GM04503 (cell line): ENCODE results near the gene UQCRFS1.
"Not testable (repeated sequence)": the region's sequence is repeated elsewhere in the genome, so short reads cannot be mapped to it uniquely, and the experiment has no call there.

Experiments used
- DNase-seq: peaks from one replicate; pipeline ENCODE4 v3.0.0-alpha.2; 2012; ENCODE audit warnings: low read depth

Gene UQCRFS1

DNA sequence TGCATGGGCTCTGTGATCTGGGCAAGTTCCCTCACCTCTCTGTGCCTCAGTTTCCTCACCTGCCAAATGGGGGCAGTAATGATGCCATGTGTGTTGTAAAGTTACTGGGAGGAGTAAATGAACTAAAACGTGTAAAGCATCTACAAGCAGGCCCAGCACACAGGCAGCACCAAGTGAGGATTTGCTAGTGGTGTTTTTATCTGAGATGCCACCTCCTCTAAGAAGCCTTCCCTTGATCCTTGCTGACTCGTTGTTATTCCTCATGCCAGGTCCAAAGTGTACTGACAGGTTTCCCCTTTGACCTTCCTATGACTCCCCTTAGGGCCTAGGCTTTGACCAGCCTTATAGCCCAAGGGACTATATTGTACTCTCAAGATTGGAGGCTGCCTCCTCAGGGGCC, 1.5 kb upstream of the UQCRFS1 start:
- no peak for DNase-seq

DNA sequence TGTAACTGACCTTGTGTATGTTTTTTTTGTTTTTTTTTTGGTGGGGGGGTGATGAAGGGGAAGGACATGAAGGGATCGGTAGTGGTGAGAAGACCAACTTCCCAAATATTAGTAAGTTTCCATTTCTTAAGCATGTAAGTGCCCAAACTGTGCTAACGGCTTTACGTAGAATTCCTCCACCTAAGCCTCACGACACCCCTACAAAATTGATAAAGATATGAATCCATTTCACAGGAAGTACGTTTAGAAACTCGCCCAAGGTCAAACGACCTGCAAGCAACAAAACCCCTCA, 649 bp downstream of the UQCRFS1 start:
- DNase-seq = peak; percentile 1

DNA sequence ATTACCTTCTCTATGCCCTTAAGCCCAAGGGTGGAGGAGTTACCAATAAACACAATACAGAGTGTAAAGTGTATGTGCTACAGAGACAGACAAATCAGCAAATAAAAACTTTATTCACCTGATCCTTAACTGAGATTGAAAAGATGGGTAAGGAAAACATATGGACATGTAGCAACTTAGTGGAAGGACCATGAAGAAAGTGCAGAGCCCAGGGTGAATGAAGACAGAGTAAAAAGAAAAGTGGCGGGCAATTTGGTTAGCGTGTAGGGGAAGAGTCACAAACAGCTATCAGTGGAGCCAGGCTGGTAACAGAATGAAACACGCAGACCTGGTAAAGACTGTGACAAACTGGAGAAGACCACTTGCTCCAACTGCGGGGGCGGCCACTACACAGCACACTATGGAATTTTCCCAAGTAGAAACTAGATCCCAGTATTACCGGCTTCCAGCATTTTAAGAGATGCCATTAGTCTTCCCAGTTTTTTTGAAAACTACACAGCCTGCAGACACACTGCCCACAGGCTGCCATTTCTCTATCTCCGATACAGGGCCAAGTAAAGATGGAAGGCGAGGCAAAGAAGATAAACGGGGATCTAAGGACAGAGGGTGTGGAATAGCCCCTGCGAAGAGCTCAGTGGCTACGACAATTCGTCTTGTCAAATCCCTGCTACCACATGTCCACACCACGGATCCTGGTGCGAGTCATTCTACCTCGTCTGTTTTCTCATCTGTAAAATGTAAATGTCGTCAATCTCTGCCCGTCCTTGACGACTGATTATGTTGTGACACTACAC, 1.2 kb downstream of the UQCRFS1 start:
- DNase-seq = no peak

DNA sequence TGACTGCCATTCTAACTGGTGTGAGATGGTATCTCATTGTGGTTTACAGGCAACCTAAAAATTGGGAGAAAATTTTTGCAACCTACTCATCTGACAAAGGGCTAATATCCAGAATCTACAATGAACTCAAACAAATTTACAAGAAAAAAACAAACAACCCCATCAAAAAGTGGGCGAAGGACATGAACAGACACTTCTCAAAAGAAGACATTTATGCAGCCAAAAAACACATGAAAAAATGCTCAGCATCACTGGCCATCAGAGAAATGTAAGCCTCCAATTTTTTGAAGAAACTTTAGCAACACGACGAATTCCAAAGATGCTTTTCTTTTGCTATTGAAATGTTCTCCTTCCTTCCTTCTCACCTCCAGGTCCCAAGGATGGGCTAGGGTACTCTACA, 1.9 kb downstream of the UQCRFS1 start:
- DNase-seq = not testable (repeated sequence)

DNA sequence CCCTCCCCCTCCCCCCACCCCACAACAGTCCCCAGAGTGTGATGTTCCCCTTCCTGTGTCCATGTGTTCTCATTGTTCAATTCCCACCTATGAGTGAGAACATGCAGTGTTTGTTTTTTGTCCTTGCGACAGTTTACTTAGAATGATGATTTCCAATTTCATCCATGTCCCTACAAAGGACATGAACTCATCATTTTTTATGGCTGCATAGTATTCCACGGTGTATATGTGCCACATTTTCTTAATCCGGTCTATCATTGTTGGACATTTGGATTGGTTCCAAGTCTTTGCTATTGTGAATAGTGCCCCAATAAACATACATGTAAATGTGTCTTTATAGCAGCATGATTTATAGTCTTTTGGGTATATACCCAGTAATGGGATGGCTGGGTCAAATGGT, 2.4 kb downstream of the UQCRFS1 start:
- not testable (repeated sequence) for DNase-seq

DNA sequence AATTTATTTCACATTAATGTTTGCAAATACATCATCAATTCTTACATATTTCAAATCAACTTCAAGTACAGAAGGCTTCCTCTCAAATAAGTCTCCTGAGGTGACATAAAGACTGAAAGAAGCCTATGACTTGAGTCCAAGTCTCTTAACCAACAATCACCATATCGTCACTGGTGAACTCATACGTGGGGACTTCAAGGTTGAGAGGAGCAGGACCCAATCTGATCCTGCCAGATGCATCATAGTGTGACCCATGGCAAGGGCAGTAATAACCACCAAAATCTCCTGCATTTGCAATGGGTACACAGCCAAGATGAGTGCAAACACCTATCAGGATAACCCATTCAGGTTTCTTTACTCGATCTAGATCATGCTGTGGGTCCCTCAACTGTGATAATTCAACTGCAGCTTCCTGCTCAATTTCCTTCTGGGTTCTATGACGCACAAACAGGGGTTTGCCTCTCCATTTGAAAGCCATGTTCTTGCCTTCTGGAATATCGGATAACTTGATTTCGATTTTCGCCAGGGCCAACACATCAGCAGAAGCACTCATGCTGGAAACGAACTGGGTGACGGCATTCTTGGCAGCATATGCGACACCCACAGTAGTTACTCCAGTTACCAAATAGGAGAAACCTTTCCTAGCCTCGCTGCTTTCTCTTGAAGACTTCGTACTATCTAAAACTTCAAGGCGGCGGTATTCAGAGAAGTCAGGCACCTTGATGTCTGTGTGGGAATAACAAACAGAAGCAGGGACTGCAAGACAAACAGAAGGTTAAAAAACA, 5.4 kb downstream of the UQCRFS1 start:
- not testable (repeated sequence) for DNase-seq

DNA sequence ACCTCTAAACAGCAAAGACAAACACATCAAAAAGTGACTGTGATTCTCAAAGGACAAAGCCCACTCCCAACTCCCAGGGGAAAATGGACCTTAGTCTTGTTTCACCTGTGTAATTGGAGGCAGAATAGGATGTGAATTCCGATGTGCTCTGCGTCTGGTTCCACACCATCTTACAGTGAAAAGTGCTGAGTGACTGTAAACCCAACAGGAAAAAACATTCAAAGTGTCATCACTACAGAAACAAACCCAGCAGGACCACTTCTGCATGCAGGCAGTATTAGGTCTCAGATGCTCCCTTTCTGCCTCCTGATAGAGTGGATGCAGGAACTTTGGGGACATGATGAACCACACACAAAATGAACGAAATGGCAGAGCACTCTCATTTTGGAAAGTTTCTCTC, 6.5 kb downstream of the UQCRFS1 start:
- no peak for DNase-seq

DNA sequence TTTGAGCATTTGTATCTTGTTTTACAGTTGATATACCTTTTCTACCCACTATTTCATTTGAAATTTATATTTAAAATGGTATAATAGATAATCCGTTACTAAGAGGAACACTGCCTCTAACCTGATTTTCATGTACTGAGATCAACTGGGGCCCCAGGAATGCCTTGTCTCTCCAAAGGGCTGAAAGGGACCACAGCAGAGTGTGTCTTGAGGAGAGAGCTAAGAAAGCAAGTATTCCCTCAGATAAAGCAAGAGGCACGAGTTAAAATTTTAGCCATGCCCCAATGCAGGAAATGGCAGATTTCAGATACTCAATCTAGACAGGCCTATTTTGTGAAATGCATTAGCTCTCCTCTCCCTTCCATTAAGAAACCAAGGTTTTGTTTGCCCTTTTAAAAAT, 10.7 kb downstream of the UQCRFS1 start:
- no peak for DNase-seq

DNA sequence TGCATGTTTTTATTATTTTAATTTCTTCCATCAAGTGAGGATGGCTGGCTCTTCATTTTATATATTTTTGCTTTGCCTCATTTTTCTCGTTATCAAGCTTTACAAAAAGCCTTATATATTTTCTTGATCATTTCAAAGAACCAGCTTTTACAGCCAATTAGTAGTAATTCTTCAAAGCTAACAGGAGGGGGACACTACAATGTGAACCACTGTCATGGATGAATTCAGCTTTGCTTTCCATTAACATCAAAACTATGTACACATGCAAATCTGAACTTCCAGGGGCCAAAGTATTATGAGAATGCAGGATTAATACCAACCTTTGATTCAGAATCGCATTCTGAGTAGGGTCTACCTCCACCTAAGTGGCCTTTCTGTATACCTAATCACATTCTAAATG, 11.1 kb downstream of the UQCRFS1 start:
- no peak for DNase-seq

DNA sequence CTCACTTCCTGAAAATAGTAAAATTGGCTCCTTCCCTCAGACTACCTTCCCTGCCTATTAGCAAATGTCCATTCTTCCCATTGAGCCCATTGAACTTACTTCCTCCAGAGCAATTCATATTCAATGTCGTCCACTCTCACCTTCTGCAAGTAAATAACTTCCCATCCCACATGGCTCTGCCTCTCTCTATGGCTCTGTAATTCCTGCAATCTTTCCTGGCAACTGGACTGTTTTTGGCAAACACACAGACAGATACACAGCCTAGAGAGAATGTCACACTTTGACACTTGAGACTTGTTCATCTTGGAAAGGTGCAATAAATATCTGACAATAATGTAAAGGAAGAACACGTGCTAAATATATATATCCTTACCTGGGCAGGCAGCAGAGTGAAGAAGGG, 18.3 kb downstream of the UQCRFS1 start:
- no peak for DNase-seq

DNA sequence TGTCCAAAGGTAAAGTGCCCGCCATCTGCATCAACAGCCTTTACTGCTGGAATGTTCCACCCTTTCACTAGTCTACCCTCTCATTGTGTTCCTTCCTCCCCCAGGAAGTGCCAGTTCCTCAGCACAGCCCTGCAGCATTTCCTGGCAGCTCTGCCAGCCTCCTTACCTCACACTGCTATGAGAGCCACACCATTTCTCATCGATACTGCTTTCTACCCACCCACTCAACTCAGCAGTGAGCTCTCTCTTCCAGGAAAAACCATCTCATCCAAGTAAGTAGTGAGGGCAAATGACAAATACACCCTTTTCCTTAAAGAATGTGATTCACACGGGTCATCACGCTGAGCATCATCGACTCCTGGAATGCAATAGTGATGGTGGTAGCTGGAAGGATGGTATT, 19.8 kb downstream of the UQCRFS1 start:
- no peak for DNase-seq

DNA sequence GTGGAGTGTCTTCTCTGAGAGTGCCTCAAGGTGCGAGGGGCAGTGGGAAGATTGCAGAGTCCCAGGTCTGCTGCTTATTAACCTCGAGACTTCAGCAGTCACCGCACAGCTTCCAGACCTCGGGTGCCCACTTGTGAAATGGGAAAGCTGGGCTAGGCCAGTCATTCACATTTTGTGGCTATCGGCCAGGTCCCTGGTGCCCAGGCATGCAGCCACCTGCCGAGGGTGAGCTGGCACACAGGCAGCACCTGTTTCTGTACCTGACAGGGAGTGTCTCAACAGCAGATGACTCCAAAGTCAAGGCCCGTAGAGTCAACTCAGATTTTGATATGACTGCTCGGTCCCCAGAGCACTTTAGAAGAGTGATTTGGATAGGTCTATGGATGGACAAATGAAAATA, 21.9 kb downstream of the UQCRFS1 start:
- no peak for DNase-seq

DNA sequence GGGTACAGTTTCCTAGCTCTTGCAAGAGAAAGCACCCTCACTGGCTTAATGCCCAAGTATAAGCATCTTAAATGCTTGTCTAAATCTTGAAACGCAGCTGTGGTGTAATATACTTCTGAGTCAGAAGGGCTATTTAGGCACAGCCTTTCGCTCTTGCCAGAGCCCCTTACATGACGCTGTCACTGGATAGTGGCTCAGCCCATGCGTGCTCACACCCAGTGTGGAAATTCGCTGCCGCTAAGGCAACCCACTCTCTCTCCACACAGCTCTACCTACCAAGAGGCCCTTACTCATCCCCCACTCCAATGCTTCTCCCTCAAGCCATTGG, 24.0 kb downstream of the UQCRFS1 start:
- no peak for DNase-seq

DNA sequence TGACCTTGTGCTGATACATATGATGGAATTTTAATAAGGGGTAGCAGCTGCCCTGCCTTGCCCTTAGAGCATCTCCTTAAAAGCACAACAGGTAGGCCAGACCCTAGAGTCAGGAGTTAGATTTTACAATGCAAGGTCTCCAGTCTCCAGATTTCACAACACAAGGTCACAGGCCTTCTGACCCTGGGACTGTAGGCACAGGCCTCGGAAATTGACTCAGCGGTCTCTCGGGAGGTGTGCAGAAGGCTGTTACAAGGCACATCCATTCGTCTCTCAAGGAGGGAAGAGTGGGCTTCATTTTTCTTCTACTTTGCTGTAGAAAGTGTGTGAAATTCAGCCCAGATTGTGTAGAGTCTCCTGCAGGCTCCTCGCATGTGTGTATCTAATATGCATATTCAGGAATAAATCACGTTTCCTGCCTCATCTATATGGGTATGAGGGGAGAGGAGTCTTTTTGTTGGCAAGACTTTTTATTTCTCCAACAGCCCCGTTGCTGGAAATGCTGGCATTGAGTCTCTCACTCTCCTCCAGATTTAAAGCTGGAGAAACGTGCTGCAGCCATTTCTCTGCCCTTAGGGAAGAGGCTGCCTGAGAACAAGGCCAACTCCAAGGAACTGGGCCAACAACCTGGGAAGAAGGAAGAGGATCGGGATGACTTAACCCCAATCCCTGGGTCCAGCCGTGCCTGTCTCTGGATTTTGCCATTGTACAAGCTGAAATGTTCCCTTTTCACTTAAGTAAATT, 24.5 kb downstream of the UQCRFS1 start:
- DNase-seq = no peak

DNA sequence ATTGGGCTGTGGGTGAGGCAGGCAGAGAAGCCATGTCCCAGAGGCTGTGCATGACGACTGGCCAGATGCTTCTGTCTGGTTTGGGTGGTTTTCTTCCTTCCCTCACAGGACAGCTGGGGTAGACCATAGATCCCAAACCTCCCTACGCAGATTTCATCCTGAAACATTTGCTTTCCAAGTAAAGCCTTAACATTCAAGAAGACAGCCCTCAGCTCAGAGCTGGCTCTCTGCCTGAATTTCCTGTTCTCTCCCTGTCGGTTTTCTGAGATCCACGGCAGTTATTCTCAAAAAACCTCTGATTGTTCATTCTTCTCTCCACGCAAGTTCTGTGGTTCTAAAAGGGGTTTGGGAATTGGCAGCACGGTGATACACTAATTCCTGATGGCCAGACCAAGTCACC, 25.3 kb downstream of the UQCRFS1 start:
- no peak for DNase-seq

DNA sequence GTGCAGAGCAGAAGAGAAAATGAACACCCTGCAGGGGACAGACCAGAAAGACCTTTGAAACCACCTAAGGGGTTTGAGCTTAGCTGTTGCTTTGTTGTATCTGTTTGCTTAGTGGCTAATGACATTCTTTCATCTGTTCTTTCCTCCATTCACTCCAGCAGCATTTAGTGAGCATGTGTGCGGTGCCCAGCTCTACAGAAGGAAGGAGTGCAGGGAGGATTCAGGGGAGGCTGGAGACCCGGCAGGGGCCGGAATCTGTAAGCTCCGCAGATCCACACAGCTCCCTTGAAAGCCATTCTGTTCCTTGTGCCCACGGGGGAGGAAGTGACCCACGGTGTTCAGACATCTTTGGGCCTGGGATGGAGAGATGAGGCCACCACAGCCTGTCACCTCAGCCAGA, 27.5 kb downstream of the UQCRFS1 start:
- no peak for DNase-seq

DNA sequence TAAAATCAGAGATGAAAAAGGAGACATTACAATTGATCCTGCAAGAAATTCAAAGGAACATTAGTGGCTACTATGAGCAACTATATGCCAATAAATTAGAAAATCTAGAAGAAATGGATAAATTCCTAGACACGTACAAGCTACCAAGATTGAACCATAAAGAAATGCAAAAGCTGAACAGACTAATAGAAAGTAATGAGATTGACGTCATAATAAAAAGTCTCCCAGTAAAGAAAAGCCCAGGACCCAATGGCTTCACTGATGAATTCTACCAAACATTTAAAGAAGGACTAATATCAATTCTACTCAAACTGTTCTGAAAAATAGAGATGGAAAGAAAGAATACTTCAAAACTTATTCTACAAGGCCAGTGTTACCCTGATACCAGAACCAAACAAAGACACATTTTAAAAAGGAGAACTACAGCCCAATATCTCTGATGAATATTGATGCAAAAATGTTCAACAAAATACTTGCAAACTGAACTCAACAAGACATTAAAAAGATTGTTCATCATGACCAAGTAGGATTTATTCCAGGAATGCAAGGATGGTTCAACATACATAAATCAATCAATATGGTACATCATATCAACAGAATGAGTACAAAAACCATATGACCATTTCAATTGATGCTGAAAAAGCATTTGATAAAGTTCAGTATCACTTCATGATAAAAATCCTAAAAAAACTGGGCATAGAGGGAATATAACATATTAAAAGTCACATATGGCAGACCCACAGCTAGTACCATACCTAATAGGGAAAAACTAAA, 35.8 kb downstream of the UQCRFS1 start:
- no peak for DNase-seq

DNA sequence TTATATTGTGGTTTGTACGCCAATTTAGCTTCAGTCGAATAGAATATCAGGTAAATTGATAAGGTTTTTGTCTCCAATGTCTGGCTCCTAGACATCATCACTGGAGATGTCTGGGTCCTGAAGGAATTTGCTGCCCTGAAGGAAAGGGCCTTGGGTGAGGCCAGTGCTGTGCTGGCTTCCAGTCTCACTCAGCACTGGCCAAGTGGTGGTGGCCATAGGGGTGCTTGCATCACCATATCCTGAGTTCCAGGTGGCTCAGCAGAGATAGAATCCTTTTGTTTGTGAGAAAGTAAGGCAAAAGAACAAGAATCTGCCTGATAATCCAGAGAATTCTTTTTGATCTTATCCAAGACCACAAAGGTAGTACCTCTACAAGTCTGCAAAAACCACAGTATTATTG, 39.1 kb downstream of the UQCRFS1 start:
- no peak for DNase-seq

DNA sequence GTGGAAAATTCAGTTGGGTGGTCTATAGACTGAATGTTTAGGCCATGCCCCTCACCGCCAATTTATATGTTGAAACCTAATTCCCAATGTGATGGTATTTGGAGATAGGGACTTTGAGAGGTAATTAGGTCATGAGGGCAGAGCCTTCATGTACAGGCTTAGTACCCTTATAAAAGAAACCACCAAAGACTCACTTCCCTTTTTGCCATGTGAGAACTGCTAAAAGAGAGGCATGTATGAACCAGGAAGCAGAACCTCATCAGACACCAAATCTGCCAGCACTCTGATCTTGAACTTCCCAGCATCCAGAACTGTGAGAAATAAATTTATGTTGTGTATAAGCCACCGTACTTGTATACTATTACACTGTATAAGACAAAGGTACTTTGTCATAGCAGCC, 40.6 kb downstream of the UQCRFS1 start:
- no peak for DNase-seq

DNA sequence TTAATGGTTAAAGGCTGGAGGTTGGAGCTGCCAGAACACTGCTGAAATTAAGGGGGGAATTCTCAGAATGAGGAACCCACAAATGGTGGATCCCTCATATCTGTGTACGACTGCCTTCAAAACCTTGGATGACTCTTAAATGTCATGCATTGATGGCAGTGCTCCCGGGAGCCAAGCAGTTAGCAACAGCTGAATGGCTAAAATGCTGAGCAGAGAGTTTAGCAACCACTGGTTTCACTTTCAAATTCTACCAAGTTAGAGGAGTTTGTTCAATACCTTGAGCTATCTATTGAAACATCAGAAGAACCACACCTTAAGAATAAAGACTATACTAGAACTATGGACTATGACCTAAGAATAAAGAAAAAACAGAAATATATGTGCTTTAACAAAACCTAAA, 41.4 kb downstream of the UQCRFS1 start:
- DNase-seq = no peak

DNA sequence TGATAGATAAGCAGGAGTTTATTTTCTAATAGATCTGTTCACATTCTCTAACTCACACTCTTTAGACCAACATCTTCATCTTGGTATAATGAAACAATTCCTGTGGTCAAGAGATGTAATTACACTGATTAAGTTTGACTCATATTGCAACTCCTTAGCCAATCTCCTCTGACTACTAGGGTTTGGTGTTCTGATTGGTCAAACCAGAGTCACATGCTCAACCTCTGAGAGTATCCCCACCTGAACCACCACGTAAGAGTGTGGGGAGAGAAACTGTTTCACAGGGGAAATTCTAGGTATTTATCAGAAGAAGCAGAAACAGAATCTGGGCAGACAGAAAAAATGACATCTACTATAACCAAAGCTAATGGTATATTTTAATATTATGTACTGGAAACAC, 42.4 kb downstream of the UQCRFS1 start:
- DNase-seq = no peak

DNA sequence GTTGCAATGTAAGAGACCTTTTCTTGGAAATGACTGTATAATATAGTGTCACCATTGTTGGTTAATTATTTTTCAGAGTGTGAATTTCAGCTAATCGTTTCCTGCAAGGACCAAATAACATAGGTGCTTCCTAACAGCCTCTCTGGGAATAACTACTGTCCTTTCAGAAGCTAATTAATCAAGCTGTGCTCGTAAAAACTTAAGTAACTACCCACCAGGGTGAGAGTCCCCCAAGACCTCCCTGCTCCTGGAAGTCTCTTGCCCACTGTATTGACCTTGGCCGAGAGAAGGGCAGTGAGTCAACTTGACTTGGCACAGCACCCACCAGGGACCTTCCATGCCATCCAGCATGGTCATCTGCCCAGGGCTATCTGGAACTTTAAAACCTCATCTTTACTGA, 50.3 kb downstream of the UQCRFS1 start:
- no peak for DNase-seq

DNA sequence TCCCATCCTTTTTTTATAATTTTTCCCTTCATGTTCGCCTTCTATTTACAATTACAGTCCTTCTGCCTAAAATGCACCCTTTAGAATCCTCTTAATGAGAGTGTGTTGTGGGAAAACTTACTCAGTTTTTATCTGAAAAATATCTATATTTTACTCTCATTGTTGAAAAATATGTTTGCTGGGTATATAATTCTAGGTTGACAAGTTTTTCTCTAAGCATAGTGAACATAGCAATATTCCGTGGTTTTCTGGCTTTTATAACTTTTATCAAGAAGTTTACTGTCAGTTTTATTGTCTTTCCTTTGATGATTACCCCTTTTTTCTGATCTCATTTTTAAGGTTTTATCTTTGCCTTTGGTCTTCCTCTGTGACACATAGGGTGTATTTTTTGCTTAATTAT, 57.3 kb downstream of the UQCRFS1 start:
- no peak for DNase-seq
